Neural cell (in vitro differentiated cells): ENCODE results near the gene ECM1. TPM values are rescaled to one million over a fixed set of nuclear protein-coding genes. Genes with fewer than 3 reads are reported as not detected.

ENCODE experiments used
- H2AFZ ChIP-seq: fragments of 200-600, 300-800 bp; sonication (generic), shearing (Covaris generic); 2 replicates; pipeline ENCODE4 v1.6.0; 2014; ENCODE audit warnings: low read depth, mild to moderate bottlenecking, antibody characterized with exemption, low read length, moderate library complexity
- H3F3A ChIP-seq: fragments of 200-600 bp; shearing (Covaris generic); 2 replicates; pipeline ENCODE4 v1.6.1; 2016; ENCODE audit warnings: mild to moderate bottlenecking, moderate library complexity, mixed read lengths, antibody characterized with exemption, low read length; ENCODE audit not compliant: insufficient read depth, poor library complexity, severe bottlenecking
- H3K27ac ChIP-seq: fragments of 200-600, 300-800 bp; sonication (generic), shearing (Covaris generic); 2 replicates; pipeline ENCODE4 v1.5.1; 2014; ENCODE audit warnings: mild to moderate bottlenecking, low read length, moderate library complexity
- H3K27me3 ChIP-seq: fragments of 300-800, 200-600 bp; sonication (generic), shearing (Covaris generic); 2 replicates; pipeline ENCODE4 v1.6.0; 2014; ENCODE audit warnings: mild to moderate bottlenecking, low read depth, low read length, moderate library complexity; ENCODE audit not compliant: insufficient read depth
- H3K36me3 ChIP-seq: fragments of 300-800, 200-600 bp; sonication (generic), shearing (Covaris generic); 2 replicates; pipeline ENCODE4 v1.5.1; 2014; ENCODE audit warnings: mild to moderate bottlenecking, antibody characterized with exemption, low read length, moderate library complexity; ENCODE audit not compliant: insufficient read depth
- H3K4me2 ChIP-seq: fragments of 300-800, 200-600 bp; sonication (generic), shearing (Covaris generic); 2 replicates; pipeline ENCODE4 v1.6.0; 2014; ENCODE audit warnings: mild to moderate bottlenecking, low read length
- H3K4me3 ChIP-seq: fragments of 300-800, 200-600 bp; sonication (generic), shearing (Covaris generic); 2 replicates; pipeline ENCODE4 v1.5.1; 2014; ENCODE audit warnings: mild to moderate bottlenecking, low read length, moderate library complexity
- H3K79me2 ChIP-seq: fragments of 200-600 bp; shearing (Covaris generic); replicated peaks from 2 replicates; pipeline ENCODE4 v1.6.0; 2014; ENCODE audit warnings: mild to moderate bottlenecking, low read length, moderate library complexity; ENCODE audit not compliant: insufficient read depth
- H3K9ac ChIP-seq: fragments of 300-800, 200-600 bp; sonication (generic), shearing (Covaris generic); 2 replicates; pipeline ENCODE4 v1.6.1; 2016; ENCODE audit warnings: mild to moderate bottlenecking, low read length, mixed read lengths
- H3K9me2 ChIP-seq: fragments of 200-600 bp; shearing (Covaris generic); 2 replicates; pipeline ENCODE4 v1.6.1; 2016; ENCODE audit warnings: mild to moderate bottlenecking, low read length, mixed read lengths; ENCODE audit not compliant: insufficient read depth
- H3K9me3 ChIP-seq: fragments of 200-600, 300-800 bp; sonication (generic), shearing (Covaris generic); 2 replicates; pipeline ENCODE4 v1.6.1; 2016; ENCODE audit warnings: mild to moderate bottlenecking, mixed run types, low read length, moderate library complexity, mixed read lengths
- H4K20me1 ChIP-seq: fragments of 200-600 bp; shearing (Covaris generic); 2 replicates; pipeline ENCODE4 v1.6.1; 2016; ENCODE audit warnings: mild to moderate bottlenecking, mixed run types; ENCODE audit not compliant: insufficient read depth
- CTCF ChIP-seq: fragments of 450-650 bp; IDR thresholded peaks from 2 replicates; pipeline ENCODE4 v1.5.1; 2014; ENCODE audit warnings: antibody characterized with exemption, mild to moderate bottlenecking, moderate library complexity; ENCODE audit not compliant: poor library complexity, severe bottlenecking
- EP300 ChIP-seq: fragments of 450-650 bp; conservative IDR thresholded peaks from 2 replicates; pipeline ENCODE4 v1.6.1; 2014; ENCODE audit warnings: antibody characterized with exemption, mild to moderate bottlenecking, moderate library complexity; ENCODE audit not compliant: poor library complexity, severe bottlenecking
- EZH2 ChIP-seq: fragments of 200-600, 300-800 bp; shearing (Covaris generic), sonication (generic); IDR thresholded peaks from 2 replicates; pipeline ENCODE4 v1.6.1; 2014; ENCODE audit warnings: antibody characterized with exemption, low read length, borderline replicate concordance, mild to moderate bottlenecking; ENCODE audit not compliant: insufficient read depth, poor library complexity, severe bottlenecking
- MXI1 ChIP-seq: fragments of 450-650 bp; conservative IDR thresholded peaks from 2 replicates; pipeline ENCODE4 v1.6.1; 2014; ENCODE audit warnings: antibody characterized with exemption, mild to moderate bottlenecking; ENCODE audit not compliant: poor library complexity, severe bottlenecking
- POLR2AphosphoS5 ChIP-seq: IDR thresholded peaks from 2 replicates; pipeline ENCODE4 v1.6.1; 2012
- RAD21 ChIP-seq: fragments of 450-650 bp; conservative IDR thresholded peaks from 2 replicates; pipeline ENCODE4 v1.6.1; 2014; ENCODE audit warnings: antibody characterized with exemption, mild to moderate bottlenecking, moderate library complexity
- REST ChIP-seq: IDR thresholded peaks from 2 replicates; pipeline ENCODE4 v1.6.1; 2012; ENCODE audit warnings: borderline replicate concordance
- SMC3 ChIP-seq: fragments of 450-650 bp; conservative IDR thresholded peaks from 2 replicates; pipeline ENCODE4 v1.6.1; 2014; ENCODE audit warnings: antibody characterized with exemption, mild to moderate bottlenecking, moderate library complexity; ENCODE audit not compliant: poor library complexity
- TAF1 ChIP-seq: IDR thresholded peaks from 2 replicates; pipeline ENCODE4 v1.6.1; 2012; ENCODE audit warnings: low read depth
- polyA plus RNA-seq: library from polyadenylated mRNA; depleted of rRNA; stranded (reverse); fragments of >200 nt; gene quantifications from 2 replicates; pipeline ENCODE4 v1.2.3, GENCODE V29; 2014

The ECM1 gene
- polyA plus RNA-seq, 1 donor from 2014 or later, result 2.3 TPM

GRCh38 chr1:150558303-150558704 is 50.4 kb downstream of the ECM1 start:
- Histone ChIP-seq H3K79me2 (no peaks in the 10 kb centered on the region), H2AFZ (no peak overlapping the region), H3K27ac (no peak overlapping the region), H4K20me1 (no peaks in the 10 kb centered on the region), H3K27me3 (no peaks in the 10 kb centered on the region), H3K9me2 (no peaks in the 10 kb centered on the region), H3K4me3 (no peak overlapping the region), H3K36me3 (no peaks in the 10 kb centered on the region), H3K9ac (no peak overlapping the region), H3K4me2 (no peak overlapping the region), H3K9me3 (no peaks in the 10 kb centered on the region), H3F3A (peaks cover 4% of the 10 kb centered on the region)
- no peak for TF ChIP-seq TAF1
- no peak for TF ChIP-seq RAD21
- TF ChIP-seq EP300, result no peak
- TF ChIP-seq CTCF, result no peak
- TF ChIP-seq SMC3, result no peak
- no peak for TF ChIP-seq POLR2AphosphoS5
- no peak for TF ChIP-seq MXI1
- TF ChIP-seq EZH2, result no peak
- no peak for TF ChIP-seq REST

DNA sequence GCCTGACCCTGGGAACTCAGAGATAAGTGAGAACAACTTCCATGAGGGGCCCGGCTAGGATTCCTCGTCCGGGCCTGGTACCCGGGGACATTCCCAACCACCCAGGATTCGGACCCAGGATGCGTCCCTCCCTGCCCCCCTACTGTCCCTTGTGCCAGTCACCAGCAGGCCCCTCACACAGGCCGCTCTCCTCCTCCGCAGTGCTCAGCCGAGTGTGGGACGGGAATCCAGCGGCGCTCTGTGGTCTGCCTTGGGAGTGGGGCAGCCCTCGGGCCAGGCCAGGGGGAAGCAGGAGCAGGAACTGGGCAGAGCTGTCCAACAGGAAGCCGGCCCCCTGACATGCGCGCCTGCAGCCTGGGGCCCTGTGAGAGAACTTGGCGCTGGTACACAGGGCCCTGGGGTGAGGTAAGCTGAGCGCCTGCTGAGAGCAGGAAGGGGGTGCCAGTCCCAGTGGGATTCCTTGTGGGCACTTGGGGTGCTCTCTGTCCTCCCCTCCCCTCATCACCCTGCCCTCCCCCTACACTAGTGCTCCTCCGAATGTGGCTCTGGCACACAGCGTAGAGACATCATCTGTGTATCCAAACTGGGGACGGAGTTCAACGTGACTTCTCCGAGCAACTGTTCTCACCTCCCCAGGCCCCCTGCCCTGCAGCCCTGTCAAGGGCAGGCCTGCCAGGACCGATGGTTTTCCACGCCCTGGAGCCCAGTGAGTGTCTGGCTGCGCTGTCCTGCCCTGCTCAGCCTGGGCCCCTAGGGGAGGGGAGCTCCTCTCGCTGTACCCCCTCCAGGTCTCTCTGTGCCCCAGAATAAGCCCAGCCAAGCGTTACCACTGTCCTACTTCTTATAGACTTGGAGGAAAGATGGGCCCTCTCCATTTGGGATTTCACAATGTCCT is 51.1 kb downstream of the ECM1 start:
- no peaks in the 10 kb centered on the region for H3K79me2 ChIP-seq
- H3K36me3 ChIP-seq, result no peaks in the 10 kb centered on the region
- no peak for TF ChIP-seq POLR2AphosphoS5
- H3K9me3 ChIP-seq, result no peaks in the 10 kb centered on the region
- H3K9ac ChIP-seq, result no peak overlapping the region
- H3F3A ChIP-seq, result peaks cover 4% of the 10 kb centered on the region
- H3K27me3 ChIP-seq, result no peaks in the 10 kb centered on the region
- no peak overlapping the region for H3K27ac ChIP-seq
- H3K4me3 ChIP-seq, result no peak overlapping the region
- no peaks in the 10 kb centered on the region for H4K20me1 ChIP-seq
- H2AFZ ChIP-seq, result no peak overlapping the region
- no peaks in the 10 kb centered on the region for H3K9me2 ChIP-seq
- H3K4me2 ChIP-seq, result no peak overlapping the region
